Measurements from ENCODE around the gene LCN15. TPM values are rescaled to one million over a fixed set of nuclear protein-coding genes. Genes with fewer than 3 reads are reported as not detected.

The LCN15 gene
- total RNA-seq, 1 experiment from 2014 or later: not detected

DNA sequence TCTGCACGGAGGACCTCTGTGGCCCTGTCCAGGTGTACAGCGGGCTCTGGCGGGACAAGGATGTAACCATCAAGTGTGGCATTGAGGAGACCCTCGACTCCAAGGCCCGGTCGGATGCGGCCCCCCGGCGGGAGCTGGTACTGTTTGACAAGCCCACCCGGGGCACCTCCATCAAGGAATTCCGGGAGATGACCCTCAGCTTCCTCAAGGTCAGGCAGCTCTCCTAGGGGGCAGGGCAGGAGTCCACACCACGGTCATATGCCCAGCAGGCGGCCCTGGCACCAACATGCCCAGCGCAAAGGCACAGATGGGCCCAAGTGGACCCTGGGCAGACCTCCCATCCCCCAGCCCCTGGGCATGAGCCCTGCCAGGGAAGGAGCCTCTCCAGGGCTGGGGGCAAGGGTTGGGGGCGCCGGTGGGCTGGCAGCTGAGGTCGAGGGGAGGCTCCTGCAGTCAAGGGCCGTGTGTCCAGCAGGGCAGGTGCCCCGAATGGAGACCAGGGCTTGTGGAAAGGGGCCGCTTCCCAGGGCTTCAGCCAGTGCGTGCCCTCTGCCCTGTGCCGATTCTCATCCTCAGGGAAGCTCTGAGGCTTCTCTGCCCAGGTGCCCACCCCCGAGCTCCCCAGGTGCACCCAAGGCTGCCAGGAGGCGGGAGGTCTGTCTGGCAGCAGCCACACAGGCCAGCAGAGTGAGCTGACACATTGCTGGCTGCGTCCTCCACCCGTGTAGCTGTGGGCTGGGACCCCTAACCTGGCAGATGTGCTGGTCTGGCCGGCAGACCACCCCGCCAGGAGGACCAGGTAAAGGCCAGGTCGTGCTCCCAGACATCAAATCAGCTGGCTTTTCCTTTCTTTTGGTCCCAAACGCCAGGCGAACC is 42.0 kb downstream of the LCN15 start:
- H3K4me1 Mint-ChIP-seq (ENCODE audit: low read depth, unreplicated experiment): peaks cover 10% of the 10 kb centered on the region
- peaks cover 53% of the 10 kb centered on the region for H3K36me3 Mint-ChIP-seq (ENCODE audit: insufficient read depth, unreplicated experiment)
- BruUV-seq (replicated peaks): no TSS peak
- TF ChIP-seq, protein P1, sequence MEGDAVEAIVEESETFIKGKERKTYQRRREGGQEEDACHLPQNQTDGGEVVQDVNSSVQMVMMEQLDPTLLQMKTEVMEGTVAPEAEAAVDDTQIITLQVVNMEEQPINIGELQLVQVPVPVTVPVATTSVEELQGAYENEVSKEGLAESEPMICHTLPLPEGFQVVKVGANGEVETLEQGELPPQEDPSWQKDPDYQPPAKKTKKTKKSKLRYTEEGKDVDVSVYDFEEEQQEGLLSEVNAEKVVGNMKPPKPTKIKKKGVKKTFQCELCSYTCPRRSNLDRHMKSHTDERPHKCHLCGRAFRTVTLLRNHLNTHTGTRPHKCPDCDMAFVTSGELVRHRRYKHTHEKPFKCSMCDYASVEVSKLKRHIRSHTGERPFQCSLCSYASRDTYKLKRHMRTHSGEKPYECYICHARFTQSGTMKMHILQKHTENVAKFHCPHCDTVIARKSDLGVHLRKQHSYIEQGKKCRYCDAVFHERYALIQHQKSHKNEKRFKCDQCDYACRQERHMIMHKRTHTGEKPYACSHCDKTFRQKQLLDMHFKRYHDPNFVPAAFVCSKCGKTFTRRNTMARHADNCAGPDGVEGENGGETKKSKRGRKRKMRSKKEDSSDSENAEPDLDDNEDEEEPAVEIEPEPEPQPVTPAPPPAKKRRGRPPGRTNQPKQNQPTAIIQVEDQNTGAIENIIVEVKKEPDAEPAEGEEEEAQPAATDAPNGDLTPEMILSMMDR (IDR thresholded peaks at IDR 0.05; ENCODE audit: unreplicated experiment): no peak
- H3K4me3 Mint-ChIP-seq (ENCODE audit: low read depth, unreplicated experiment): no peak overlapping the region
- no peak for DNase-seq
- CTCF ChIA-PET: interaction anchor here (0.5 kb wide), 1 partner anchor 435 kb away, joined by 3 read pairs; no protein-coding TSS in a partner anchor
- intact Hi-C loops (cut with micrococcal nuclease; ENCODE audit: unreplicated experiment): no loop called here
- H3K27ac Mint-ChIP-seq (ENCODE audit: unreplicated experiment): no peak overlapping the region
- no peaks in the 10 kb centered on the region for H3K27me3 Mint-ChIP-seq (ENCODE audit: unreplicated experiment)
- no peaks in the 10 kb centered on the region for H3K9me3 Mint-ChIP-seq (ENCODE audit: low read depth, unreplicated experiment)

GRCh38 chr9:136721339-136722092 is 42.8 kb downstream of the LCN15 start:
- H3K27ac Mint-ChIP-seq (ENCODE audit: unreplicated experiment): no peak overlapping the region
- peaks cover 4% of the 10 kb centered on the region for H3K4me1 Mint-ChIP-seq (ENCODE audit: low read depth, unreplicated experiment)
- BruUV-seq (replicated peaks): no TSS peak

DNA sequence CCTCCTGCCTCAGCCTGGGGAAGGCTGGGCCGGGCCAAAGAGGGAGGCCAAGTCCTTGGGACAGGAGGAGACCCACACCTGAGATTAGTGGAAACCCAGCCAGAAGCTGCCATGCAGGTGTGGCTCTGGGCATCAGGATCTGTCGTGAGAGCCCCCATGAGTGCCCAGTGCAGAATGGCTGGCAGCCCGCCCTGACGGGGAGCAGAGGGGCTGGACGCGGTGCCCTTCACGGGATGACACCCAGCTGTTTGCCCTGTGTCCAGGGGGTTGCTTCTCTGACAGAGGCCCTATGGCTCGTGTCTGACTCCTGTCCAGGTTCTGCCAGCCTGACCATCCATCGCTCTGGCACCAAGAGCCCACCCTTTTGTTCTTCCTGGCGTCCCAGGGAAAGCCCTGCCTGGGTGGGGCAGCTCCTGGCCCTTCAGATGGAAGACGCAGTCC is 43.4 kb downstream of the LCN15 start:
- no peak overlapping the region for H3K4me3 Mint-ChIP-seq (ENCODE audit: low read depth, unreplicated experiment)
- TF ChIP-seq, protein P1 (IDR thresholded peaks at IDR 0.05; ENCODE audit: unreplicated experiment): no peak
- no peak overlapping the region for H3K27ac Mint-ChIP-seq (ENCODE audit: unreplicated experiment)
- DNase-seq: no peak
- peaks cover 6% of the 10 kb centered on the region for H3K27me3 Mint-ChIP-seq (ENCODE audit: unreplicated experiment)
- no TSS peak for BruUV-seq (replicated peaks)
- CTCF ChIA-PET: no interaction called here
- no peaks in the 10 kb centered on the region for H3K4me1 Mint-ChIP-seq (ENCODE audit: low read depth, unreplicated experiment)
- intact Hi-C loops (cut with micrococcal nuclease; ENCODE audit: unreplicated experiment): no loop called here
- peaks cover 40% of the 10 kb centered on the region for H3K36me3 Mint-ChIP-seq (ENCODE audit: insufficient read depth, unreplicated experiment)
- no peaks in the 10 kb centered on the region for H3K9me3 Mint-ChIP-seq (ENCODE audit: low read depth, unreplicated experiment)

More at GRCh38 chr9:136721339-136722092, 42.8 kb downstream of the LCN15 start:
- DNase-seq: no peak
- Mint-ChIP-seq H3K36me3 (ENCODE audit: insufficient read depth, unreplicated experiment) (peaks cover 44% of the 10 kb centered on the region), H3K4me3 (ENCODE audit: low read depth, unreplicated experiment) (no peak overlapping the region), H3K27me3 (ENCODE audit: unreplicated experiment) (no peaks in the 10 kb centered on the region), H3K9me3 (ENCODE audit: low read depth, unreplicated experiment) (no peaks in the 10 kb centered on the region)
- intact Hi-C loops (cut with micrococcal nuclease; ENCODE audit: unreplicated experiment): no loop called here
- CTCF ChIA-PET: no interaction called here
- TF ChIP-seq, protein P1 (IDR thresholded peaks at IDR 0.05; ENCODE audit: unreplicated experiment): no peak

GRCh38 chr9:136720251-136720897 is 43.9 kb downstream of the LCN15 start:
- no peak overlapping the region for H3K27ac Mint-ChIP-seq (ENCODE audit: unreplicated experiment)
- peaks cover 34% of the 10 kb centered on the region for H3K36me3 Mint-ChIP-seq (ENCODE audit: insufficient read depth, unreplicated experiment)
- no peaks in the 10 kb centered on the region for H3K4me1 Mint-ChIP-seq (ENCODE audit: low read depth, unreplicated experiment)
- CTCF ChIA-PET: interaction anchor here (0.7 kb wide), 1 partner anchor 77 kb away, joined by 5 read pairs; no protein-coding TSS in a partner anchor
- peaks cover 11% of the 10 kb centered on the region for H3K27me3 Mint-ChIP-seq (ENCODE audit: unreplicated experiment)
- no peak for DNase-seq
- TF ChIP-seq, protein P1 (IDR thresholded peaks at IDR 0.05; ENCODE audit: unreplicated experiment): no peak
- H3K9me3 Mint-ChIP-seq (ENCODE audit: low read depth, unreplicated experiment): no peaks in the 10 kb centered on the region
- BruUV-seq (replicated peaks): no TSS peak
- intact Hi-C loops (cut with micrococcal nuclease; ENCODE audit: unreplicated experiment): no loop called here
- no peak overlapping the region for H3K4me3 Mint-ChIP-seq (ENCODE audit: low read depth, unreplicated experiment)
